HCT116 (cell line): Measurements from ENCODE around the gene SLC2A1.
A peak's percentile ranks its signal among the peaks of the same experiment; 100 is the strongest.

Experiments
- CEBPB ChIP-seq: IDR thresholded peaks from 2 replicates; pipeline ENCODE4 v1.6.1; 2012; ENCODE audit warnings: low read depth
- CTCF ChIP-seq, 3 experiments: fragments of 200-600 bp in 1 of 3; sonication (generic) in 1 of 3; IDR thresholded peaks in 2 of 3; conservative IDR thresholded peaks in 1 of 3; 2 replicates each; pipeline ENCODE4 v1.5.1; 2012 to 2017; ENCODE audit warnings: low read depth in 2 of 3, low read length in 2 of 3, antibody characterized with exemption in 1 of 3, borderline replicate concordance in 1 of 3, control low read depth in 1 of 3, mild to moderate bottlenecking in 1 of 3, mixed read lengths in 1 of 3, mixed run types in 1 of 3, moderate library complexity in 1 of 3; ENCODE audit not compliant: insufficient read depth in 1 of 3
- EZH2 ChIP-seq: fragments of 200-600 bp; sonication (generic); IDR thresholded peaks from 2 replicates; pipeline ENCODE4 v1.6.1; 2017; ENCODE audit warnings: antibody characterized with exemption, mixed run types
- EZH2phosphoT487 ChIP-seq: fragments of 200-600 bp; IDR thresholded peaks from 2 replicates; pipeline ENCODE4 v1.6.1; 2018; ENCODE audit warnings: antibody characterized with exemption, borderline replicate concordance
- MAX ChIP-seq: IDR thresholded peaks from 2 replicates; pipeline ENCODE4 v1.6.1; 2012
- POLR2A ChIP-seq: IDR thresholded peaks from 2 replicates; pipeline ENCODE4 v1.7.0; 2011; ENCODE audit warnings: borderline replicate concordance; ENCODE audit not compliant: insufficient read depth, insufficient read length; ENCODE audit errors: extremely low read depth
- POLR2AphosphoS5 ChIP-seq: IDR thresholded peaks from 2 replicates; pipeline ENCODE4 v1.6.1; 2011; ENCODE audit warnings: mild to moderate bottlenecking, low read depth, low read length, moderate library complexity
- SIN3A ChIP-seq: IDR thresholded peaks from 2 replicates; pipeline ENCODE4 v1.6.1; 2012; ENCODE audit warnings: low read depth
- SRF ChIP-seq: IDR thresholded peaks from 2 replicates; pipeline ENCODE4 v1.6.1; 2012; ENCODE audit warnings: low read depth
- ZBTB33 ChIP-seq: IDR thresholded peaks from 2 replicates; pipeline ENCODE4 v1.6.1; 2011; ENCODE audit warnings: mild to moderate bottlenecking, low read length, moderate library complexity; ENCODE audit not compliant: insufficient replicate concordance; ENCODE audit errors: extremely low read depth
- ZNF274 ChIP-seq: fragments of 200-500 bp; sonication (Bioruptor generic); IDR thresholded peaks from 2 replicates; pipeline ENCODE4 v1.6.1; 2014; ENCODE audit warnings: mild to moderate bottlenecking, low read depth, low read length, inconsistent platforms
- TF ChIP-seq, protein P1 (sequence below): IDR thresholded peaks from 2 replicates; pipeline ENCODE4 v1.6.1; 2012; ENCODE audit warnings: low read depth
- TF ChIP-seq, protein P2 (sequence below): IDR thresholded peaks from 2 replicates; pipeline ENCODE4 v1.6.1; 2012

DNA sequence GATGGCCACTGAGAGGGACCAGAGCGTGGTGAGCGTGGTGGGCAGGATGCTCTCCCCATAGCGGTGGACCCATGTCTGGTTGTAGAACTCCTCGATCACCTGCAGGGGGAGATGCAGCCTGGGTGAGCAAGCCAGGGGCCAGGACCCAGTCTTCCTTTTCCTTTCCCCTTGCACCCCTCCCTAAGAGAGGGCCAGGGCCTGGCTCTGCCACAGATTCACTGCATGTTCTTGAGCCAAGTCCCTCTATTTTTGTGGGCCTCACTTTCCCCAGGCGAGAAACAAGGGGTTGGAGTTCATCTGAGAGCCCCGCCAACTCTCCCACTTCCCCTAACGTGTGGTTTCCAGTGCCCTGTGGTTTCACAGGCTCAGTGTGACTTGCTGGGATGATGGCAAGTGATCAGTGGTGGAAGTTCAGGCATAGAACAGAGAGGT, 27.5 kb downstream of the SLC2A1 start:
- TF ChIP-seq EZH2 (no peak), CTCF (IDR thresholded peaks at IDR 0.05 in 2 of 3, conservative IDR thresholded peaks at IDR 0.05 in 1 of 3; ENCODE audit: borderline replicate concordance in 1 of 3, insufficient read depth in 1 of 3, low read depth in 2 of 3, low read length in 2 of 3) (peak in 2 of 3 experiments; percentile 69 to 71; a peak in 4 of 6 replicates), POLR2AphosphoS5 (no peak; the same call in 1 of the 2 replicates), MAX (no peak), POLR2A (no peak), CEBPB (no peak), ZNF274 (no peak), ZBTB33 (no peak), SIN3A (no peak), EZH2phosphoT487 (no peak), SRF (no peak)
- TF ChIP-seq, protein P1, sequence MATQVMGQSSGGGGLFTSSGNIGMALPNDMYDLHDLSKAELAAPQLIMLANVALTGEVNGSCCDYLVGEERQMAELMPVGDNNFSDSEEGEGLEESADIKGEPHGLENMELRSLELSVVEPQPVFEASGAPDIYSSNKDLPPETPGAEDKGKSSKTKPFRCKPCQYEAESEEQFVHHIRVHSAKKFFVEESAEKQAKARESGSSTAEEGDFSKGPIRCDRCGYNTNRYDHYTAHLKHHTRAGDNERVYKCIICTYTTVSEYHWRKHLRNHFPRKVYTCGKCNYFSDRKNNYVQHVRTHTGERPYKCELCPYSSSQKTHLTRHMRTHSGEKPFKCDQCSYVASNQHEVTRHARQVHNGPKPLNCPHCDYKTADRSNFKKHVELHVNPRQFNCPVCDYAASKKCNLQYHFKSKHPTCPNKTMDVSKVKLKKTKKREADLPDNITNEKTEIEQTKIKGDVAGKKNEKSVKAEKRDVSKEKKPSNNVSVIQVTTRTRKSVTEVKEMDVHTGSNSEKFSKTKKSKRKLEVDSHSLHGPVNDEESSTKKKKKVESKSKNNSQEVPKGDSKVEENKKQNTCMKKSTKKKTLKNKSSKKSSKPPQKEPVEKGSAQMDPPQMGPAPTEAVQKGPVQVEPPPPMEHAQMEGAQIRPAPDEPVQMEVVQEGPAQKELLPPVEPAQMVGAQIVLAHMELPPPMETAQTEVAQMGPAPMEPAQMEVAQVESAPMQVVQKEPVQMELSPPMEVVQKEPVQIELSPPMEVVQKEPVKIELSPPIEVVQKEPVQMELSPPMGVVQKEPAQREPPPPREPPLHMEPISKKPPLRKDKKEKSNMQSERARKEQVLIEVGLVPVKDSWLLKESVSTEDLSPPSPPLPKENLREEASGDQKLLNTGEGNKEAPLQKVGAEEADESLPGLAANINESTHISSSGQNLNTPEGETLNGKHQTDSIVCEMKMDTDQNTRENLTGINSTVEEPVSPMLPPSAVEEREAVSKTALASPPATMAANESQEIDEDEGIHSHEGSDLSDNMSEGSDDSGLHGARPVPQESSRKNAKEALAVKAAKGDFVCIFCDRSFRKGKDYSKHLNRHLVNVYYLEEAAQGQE: no peak
- TF ChIP-seq, protein P2, sequence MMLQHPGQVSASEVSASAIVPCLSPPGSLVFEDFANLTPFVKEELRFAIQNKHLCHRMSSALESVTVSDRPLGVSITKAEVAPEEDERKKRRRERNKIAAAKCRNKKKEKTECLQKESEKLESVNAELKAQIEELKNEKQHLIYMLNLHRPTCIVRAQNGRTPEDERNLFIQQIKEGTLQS: no peak
